Stimulated activated CD8-positive, alpha-beta memory T cell treated with anti-CD3 and anti-CD28 coated beads, Interleukin-4, amount 100 ng/mL, for 24 hours (primary cell): Measurements from ENCODE around the gene MORN2.

Experiments used
- DNase-seq: peaks from one replicate; pipeline ENCODE4 v3.0.0-alpha.2; 2020; ENCODE audit warnings: low read depth

MORN2 gene

DNA sequence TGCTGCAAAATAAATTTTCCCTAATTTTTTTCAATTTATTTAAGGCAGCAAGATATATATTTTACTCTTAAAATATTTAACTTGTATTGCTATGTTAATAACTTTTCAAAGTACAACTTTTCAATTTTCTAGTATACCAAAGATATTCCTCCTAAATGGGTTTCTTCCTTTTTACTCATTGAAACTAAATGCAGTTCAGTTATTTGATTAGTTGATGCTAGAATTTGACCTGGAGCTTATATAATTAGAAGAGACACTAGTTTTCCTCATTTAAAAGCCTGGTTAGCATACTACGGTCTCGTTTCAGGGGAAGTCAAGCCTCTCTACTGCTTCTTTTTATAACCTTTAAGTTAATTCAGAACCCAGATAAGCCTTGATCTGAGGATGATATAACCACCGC, 13.8 kb downstream of the MORN2 start, which contains the start of gene ARHGEF33:
TSS of gene ARHGEF33 (plus strand) at position 301 of the 400 bp plus-strand sequence. CDS start 29,573 bp downstream, outside the sequence.
- no peak for DNase-seq

- no peak for DNase-seq
Measured at GRCh38 chr2:38892819-38893218, 17.0 kb downstream of the MORN2 start.

DNA sequence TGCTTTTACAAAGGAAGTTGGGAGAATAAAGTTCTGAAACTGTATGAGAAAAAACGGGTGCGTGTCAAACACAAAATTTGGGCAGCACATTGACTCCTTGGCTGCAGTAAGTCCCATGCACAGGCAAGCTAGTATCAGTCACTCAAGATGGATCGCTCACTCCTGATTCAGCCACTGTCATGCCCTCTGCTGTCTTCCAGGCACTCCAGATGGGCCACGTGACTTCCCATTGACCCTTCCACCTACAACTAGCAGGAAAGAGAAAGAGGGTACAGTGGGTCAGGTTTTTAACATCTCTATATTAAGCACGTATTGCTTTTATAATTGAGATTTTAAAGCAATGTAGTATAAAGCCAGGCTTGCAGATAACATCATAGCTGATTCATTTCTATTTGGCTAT, 22.5 kb downstream of the MORN2 start:
- no peak for DNase-seq

- DNase-seq: no peak
Measured at GRCh38 chr2:38900726-38901125, 24.9 kb downstream of the MORN2 start.

- no peak for DNase-seq
Measured at GRCh38 chr2:38905251-38905650, 29.5 kb downstream of the MORN2 start.

- DNase-seq: no peak
Measured at GRCh38 chr2:38907242-38907641, 31.5 kb downstream of the MORN2 start.

GRCh38 chr2:38907743-38908562, 32.2 kb downstream of the MORN2 start:
- no peak for DNase-seq

DNA sequence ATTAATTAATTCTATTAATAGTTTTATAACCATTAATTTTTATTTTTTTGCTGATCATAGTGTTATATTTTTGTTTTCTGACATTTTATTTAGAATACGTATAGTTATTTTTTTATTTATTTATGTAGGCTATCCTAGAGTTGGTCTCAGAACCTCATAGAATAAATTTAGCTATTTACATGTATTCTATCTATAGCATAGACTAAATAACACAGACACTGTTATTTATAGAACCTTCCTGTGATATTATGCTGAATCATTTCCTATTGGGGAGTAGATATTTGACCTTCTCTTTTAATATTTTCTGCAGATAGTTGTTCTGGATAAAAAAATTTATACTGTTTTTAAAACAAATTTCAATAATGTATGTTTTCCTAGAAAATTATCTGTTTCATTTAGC, 34.1 kb downstream of the MORN2 start:
- no peak for DNase-seq

GRCh38 chr2:38911191-38911590, 35.4 kb downstream of the MORN2 start:
- DNase-seq: no peak

- no peak for DNase-seq
Measured at GRCh38 chr2:38912619-38913018, 36.8 kb downstream of the MORN2 start.

DNA sequence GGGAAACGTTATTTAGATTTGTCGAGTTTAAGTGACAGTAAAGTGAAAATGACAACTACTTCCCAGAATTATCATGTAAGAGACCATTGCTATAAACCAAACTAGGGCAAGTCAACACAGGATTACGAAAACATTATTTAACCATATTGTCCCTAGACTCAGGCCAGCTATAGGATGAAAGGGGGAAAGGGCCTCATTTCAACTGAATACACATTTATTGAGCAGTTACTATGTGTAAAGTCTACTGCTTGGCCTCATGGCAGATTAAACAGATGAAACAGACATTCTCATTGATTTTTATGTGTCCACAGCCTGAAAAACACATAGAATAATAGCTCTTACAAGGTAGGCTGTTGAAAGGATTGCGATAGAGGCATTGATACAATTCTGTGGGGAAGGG, 46.6 kb downstream of the MORN2 start:
- DNase-seq: no peak

GRCh38 chr2:38922902-38923301, 47.1 kb downstream of the MORN2 start:
- no peak for DNase-seq

DNA sequence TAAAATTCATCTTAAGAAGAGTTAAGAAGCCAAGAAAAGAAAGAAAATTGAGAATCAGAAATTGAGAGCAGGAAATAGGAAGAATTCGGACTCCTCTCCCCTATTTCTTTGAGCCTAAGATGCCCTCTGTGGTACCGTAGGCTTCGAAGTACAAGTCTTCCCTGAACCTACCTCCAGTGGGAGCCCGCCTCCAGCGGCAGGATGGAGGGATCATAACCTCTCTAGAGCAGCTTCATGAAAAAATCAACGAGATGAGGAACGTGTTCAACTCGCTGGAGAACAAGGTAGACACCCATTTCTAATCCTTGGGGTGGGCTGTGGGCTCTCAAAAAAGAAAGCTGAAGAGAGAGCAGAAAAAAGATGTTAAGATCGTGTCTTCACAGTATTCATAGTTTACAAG, 50.2 kb downstream of the MORN2 start:
- DNase-seq: no peak

- no peak for DNase-seq
Measured at GRCh38 chr2:38930600-38930999, 54.8 kb downstream of the MORN2 start.
